K562 (cell line): ENCODE measurements around the gene MBD6. TPM values are rescaled to one million over a fixed set of nuclear protein-coding genes. Genes with fewer than 3 reads are reported as not detected.
A peak's percentile ranks its signal among the peaks of the same experiment; 100 is the strongest.

Experiments
- EP400 ChIP-seq: fragments of 450-650 bp; IDR thresholded peaks from 2 replicates; pipeline ENCODE4 v1.6.1; 2017; ENCODE audit warnings: antibody characterized with exemption, mild to moderate bottlenecking, moderate library complexity
- NELFE ChIP-seq: IDR thresholded peaks from 2 replicates; pipeline ENCODE4 v1.6.1; 2011; ENCODE audit warnings: mild to moderate bottlenecking; ENCODE audit not compliant: insufficient read depth, insufficient read length
- PRDM10 ChIP-seq: fragments of 450-650 bp; IDR thresholded peaks from 2 replicates; pipeline ENCODE4 v1.6.1; 2018; ENCODE audit not compliant: partially characterized antibody
- TCF3 ChIP-seq: sonication (generic); formaldehyde crosslinking; IDR thresholded peaks from 2 replicates; pipeline ENCODE4 v1.4.0; 2020; ENCODE audit warnings: mild to moderate bottlenecking, missing genetic modification reagents
- U2AF1 ChIP-seq: fragments of 200-400 bp; formaldehyde crosslinking; optimal IDR thresholded peaks from 2 replicates; pipeline ENCODE3; 2017; ENCODE audit warnings: mild to moderate bottlenecking, low read depth, low read length, moderate library complexity
- ZNF511 ChIP-seq: sonication (generic); formaldehyde crosslinking; IDR thresholded peaks from 2 replicates; pipeline ENCODE4 v1.8.0; 2022; ENCODE audit warnings: mild to moderate bottlenecking, missing genetic modification reagents
- ZNF518B ChIP-seq: fragments of 250-450 bp; sonication (Bioruptor Pico); IDR thresholded peaks from 2 replicates; pipeline ENCODE4 v1.5.0; 2021; ENCODE audit warnings: mild to moderate bottlenecking, moderate library complexity
- polyA plus RNA-seq, 8 experiments: library from polyadenylated mRNA; depleted of rRNA in 4 of 8; stranded (reverse) in 5 of 8; unstranded in 3 of 8; fragments of >200 nt; fragmentation: Nextera tagmentation in 2 of 8; fragmentation: Illumina TruSeq in 1 of 8; extraction: Ambion mirVana in 2 of 8; extraction: Trizol in 1 of 8; gene quantifications; 2 replicates each; pipeline versions ENCODE4 v1.2.1 to v1.2.3, GENCODE V29; 2011 to 2014; ENCODE audit warnings: inconsistent platforms in 1 of 8, missing spikeins in 1 of 8
- total RNA-seq, 7 experiments: library from RNA; depleted of rRNA in 6 of 7; stranded (reverse); fragments of >200 nt in 6 of 7; fragmentation: Illumina TruSeq in 2 of 7; extraction: Trizol in 2 of 7; gene quantifications; 2 replicates each; pipeline versions ENCODE4 v1.2.1 to v1.2.3, GENCODE V29; 2011 to 2021; ENCODE audit warnings: low replicate concordance in 1 of 7
- TF ChIP-seq, protein P1 (sequence below): sonication (generic); formaldehyde crosslinking; IDR thresholded peaks from 2 replicates; pipeline ENCODE4 v1.9.0; 2022; ENCODE audit warnings: mild to moderate bottlenecking, missing genetic modification reagents
- TF ChIP-seq, protein P2 (sequence below): fragments of 450-650 bp; IDR thresholded peaks from 2 replicates; pipeline ENCODE4 v1.6.1; 2017; ENCODE audit warnings: antibody characterized with exemption, mild to moderate bottlenecking

MBD6 gene
- total and polyA plus RNA-seq, 9 of the 15 experiments (the other 6 are each of a cell fraction or from before 2014, with no cell fraction given): 2.0 to 54.8 (median 3.8) TPM

- TF ChIP-seq U2AF1: no peak
- TF ChIP-seq PRDM10: peak; percentile 56
- no peak for TF ChIP-seq ZNF511 (CRISPR knock-in tag)
- TF ChIP-seq ZNF518B: no peak
- peak; percentile 21 for TF ChIP-seq EP400
- TF ChIP-seq, protein P1, sequence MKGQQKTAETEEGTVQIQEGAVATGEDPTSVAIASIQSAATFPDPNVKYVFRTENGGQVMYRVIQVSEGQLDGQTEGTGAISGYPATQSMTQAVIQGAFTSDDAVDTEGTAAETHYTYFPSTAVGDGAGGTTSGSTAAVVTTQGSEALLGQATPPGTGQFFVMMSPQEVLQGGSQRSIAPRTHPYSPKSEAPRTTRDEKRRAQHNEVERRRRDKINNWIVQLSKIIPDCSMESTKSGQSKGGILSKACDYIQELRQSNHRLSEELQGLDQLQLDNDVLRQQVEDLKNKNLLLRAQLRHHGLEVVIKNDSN (CRISPR knock-in tag): peak; percentile 38; the same call in 1 of the 2 replicates
- TF ChIP-seq, protein P2, sequence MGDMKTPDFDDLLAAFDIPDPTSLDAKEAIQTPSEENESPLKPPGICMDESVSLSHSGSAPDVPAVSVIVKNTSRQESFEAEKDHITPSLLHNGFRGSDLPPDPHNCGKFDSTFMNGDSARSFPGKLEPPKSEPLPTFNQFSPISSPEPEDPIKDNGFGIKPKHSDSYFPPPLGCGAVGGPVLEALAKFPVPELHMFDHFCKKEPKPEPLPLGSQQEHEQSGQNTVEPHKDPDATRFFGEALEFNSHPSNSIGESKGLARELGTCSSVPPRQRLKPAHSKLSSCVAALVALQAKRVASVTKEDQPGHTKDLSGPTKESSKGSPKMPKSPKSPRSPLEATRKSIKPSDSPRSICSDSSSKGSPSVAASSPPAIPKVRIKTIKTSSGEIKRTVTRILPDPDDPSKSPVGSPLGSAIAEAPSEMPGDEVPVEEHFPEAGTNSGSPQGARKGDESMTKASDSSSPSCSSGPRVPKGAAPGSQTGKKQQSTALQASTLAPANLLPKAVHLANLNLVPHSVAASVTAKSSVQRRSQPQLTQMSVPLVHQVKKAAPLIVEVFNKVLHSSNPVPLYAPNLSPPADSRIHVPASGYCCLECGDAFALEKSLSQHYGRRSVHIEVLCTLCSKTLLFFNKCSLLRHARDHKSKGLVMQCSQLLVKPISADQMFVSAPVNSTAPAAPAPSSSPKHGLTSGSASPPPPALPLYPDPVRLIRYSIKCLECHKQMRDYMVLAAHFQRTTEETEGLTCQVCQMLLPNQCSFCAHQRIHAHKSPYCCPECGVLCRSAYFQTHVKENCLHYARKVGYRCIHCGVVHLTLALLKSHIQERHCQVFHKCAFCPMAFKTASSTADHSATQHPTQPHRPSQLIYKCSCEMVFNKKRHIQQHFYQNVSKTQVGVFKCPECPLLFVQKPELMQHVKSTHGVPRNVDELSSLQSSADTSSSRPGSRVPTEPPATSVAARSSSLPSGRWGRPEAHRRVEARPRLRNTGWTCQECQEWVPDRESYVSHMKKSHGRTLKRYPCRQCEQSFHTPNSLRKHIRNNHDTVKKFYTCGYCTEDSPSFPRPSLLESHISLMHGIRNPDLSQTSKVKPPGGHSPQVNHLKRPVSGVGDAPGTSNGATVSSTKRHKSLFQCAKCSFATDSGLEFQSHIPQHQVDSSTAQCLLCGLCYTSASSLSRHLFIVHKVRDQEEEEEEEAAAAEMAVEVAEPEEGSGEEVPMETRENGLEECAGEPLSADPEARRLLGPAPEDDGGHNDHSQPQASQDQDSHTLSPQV: peak; percentile 67
- no peak for TF ChIP-seq TCF3 (CRISPR knock-in tag)
- no peak for TF ChIP-seq NELFE
Measured at GRCh38 chr12:57552835-57553313, 30.2 kb downstream of the MBD6 start (continued).
